GM21367 (cell line): ENCODE results near the gene ESR2.
"Not testable (repeated sequence)": the region's sequence is repeated elsewhere in the genome, so short reads cannot be mapped to it uniquely, and the experiment has no call there.

Source experiments
- ATAC-seq: cut with Tn5 transposase; IDR thresholded peaks from one replicate; pipeline ENCODE4 v1.9.1; 2021; ENCODE audit not compliant: unreplicated experiment

ESR2 gene

GRCh38 chr14:64158608-64159007 lies 135.6 kb downstream of the ESR2 start:
- no peak for ATAC-seq

- ATAC-seq: no peak
Observed at GRCh38 chr14:64149921-64150320, 144.2 kb downstream of the ESR2 start.

- no peak for ATAC-seq
Observed at GRCh38 chr14:64147126-64147790, 146.9 kb downstream of the ESR2 start.

- ATAC-seq: no peak
Observed at GRCh38 chr14:64137657-64138290, 156.4 kb downstream of the ESR2 start.

GRCh38 chr14:64126548-64126947 lies 167.6 kb downstream of the ESR2 start:
- ATAC-seq: no peak

GRCh38 chr14:64125270-64125669 lies 168.9 kb downstream of the ESR2 start:
- no peak for ATAC-seq

GRCh38 chr14:64123241-64123822 lies 170.8 kb downstream of the ESR2 start:
- ATAC-seq: no peak

GRCh38 chr14:64119980-64120379 lies 174.2 kb downstream of the ESR2 start:
- ATAC-seq: no peak

GRCh38 chr14:64119500-64119899 lies 174.7 kb downstream of the ESR2 start:
- no peak for ATAC-seq

GRCh38 chr14:64118892-64119291 lies 175.3 kb downstream of the ESR2 start:
- no peak for ATAC-seq

- ATAC-seq: not testable (repeated sequence)
Observed at GRCh38 chr14:64118403-64118742, 175.8 kb downstream of the ESR2 start.

GRCh38 chr14:64117671-64118402 lies 176.3 kb downstream of the ESR2 start:
- ATAC-seq: no peak

GRCh38 chr14:64115401-64115800 lies 178.8 kb downstream of the ESR2 start:
- ATAC-seq: no peak

GRCh38 chr14:64114796-64115195 lies 179.4 kb downstream of the ESR2 start:
- ATAC-seq: no peak

- no peak for ATAC-seq
Observed at GRCh38 chr14:64114166-64114565, 180.0 kb downstream of the ESR2 start.

GRCh38 chr14:64112867-64113678 lies 181.1 kb downstream of the ESR2 start:
- no peak for ATAC-seq

- no peak for ATAC-seq
Observed at GRCh38 chr14:64110802-64111201, 183.4 kb downstream of the ESR2 start.

- no peak for ATAC-seq
Observed at GRCh38 chr14:64109819-64110554, 184.2 kb downstream of the ESR2 start.

GRCh38 chr14:64107438-64107837 lies 186.7 kb downstream of the ESR2 start:
- no peak for ATAC-seq

- no peak for ATAC-seq
Observed at GRCh38 chr14:64098120-64098519, 196.1 kb downstream of the ESR2 start.
